ENCODE measurements around the gene SIRPD.

SIRPD gene

DNA sequence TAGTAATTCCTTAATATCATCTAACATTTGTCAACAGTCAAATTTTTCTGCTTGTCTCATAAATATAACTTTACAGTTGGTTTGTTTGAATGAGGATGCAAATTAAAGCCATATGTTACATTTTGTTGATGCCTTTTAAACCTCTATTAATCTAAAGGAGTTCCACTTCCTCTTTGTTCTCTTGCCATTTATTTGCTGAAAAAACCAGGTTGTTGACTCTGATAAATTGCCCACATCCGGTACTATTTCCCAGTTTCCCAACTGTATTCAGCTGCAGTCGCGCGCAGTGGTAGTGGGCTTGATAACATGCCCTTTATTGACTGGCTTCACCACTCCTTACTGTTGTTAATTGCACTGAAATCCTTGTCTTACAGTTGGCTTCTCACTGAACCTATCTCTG is 33.5 kb downstream of the SIRPD start:
- DNase-seq = peak; percentile 54
- H3F3A ChIP-seq (ENCODE audit: insufficient read depth, low read length) = no peaks in the 10 kb centered on the region

DNA sequence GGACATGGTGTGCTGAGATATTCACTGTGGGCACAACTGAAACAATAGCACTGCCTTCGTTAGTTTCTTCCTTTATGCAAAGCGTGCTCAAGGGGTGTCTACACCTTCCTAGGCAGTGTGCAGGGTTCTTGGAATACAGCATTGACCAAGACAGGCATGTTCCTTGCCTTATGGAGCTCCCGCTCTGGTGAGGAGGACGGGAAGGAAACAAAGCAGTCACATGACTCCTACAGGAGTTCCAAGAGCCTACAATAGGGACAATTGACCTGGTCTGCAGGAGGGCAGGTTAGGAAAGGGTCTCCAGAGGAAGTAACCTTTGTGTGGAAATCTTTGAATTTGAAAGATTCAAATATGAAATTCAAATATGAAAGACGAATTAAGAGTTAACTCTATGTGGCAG is 40.5 kb downstream of the SIRPD start:
- no peaks in the 10 kb centered on the region for H3K9me3 ChIP-seq (replicated peaks; ENCODE audit: insufficient read depth, low read length)
- no peaks in the 10 kb centered on the region for H3F3A ChIP-seq (ENCODE audit: insufficient read depth, low read length)
- no peak overlapping the region for H3K9ac ChIP-seq (ENCODE audit: low read length)
- TF ChIP-seq EZH2phosphoT487 (IDR thresholded peaks at IDR 0.05; ENCODE audit: low read length) (no peak), EZH2 (optimal IDR thresholded peaks at IDR 0.05; ENCODE audit: low read depth, low read length) (no peak)
- TF ChIP-seq, protein P1, sequence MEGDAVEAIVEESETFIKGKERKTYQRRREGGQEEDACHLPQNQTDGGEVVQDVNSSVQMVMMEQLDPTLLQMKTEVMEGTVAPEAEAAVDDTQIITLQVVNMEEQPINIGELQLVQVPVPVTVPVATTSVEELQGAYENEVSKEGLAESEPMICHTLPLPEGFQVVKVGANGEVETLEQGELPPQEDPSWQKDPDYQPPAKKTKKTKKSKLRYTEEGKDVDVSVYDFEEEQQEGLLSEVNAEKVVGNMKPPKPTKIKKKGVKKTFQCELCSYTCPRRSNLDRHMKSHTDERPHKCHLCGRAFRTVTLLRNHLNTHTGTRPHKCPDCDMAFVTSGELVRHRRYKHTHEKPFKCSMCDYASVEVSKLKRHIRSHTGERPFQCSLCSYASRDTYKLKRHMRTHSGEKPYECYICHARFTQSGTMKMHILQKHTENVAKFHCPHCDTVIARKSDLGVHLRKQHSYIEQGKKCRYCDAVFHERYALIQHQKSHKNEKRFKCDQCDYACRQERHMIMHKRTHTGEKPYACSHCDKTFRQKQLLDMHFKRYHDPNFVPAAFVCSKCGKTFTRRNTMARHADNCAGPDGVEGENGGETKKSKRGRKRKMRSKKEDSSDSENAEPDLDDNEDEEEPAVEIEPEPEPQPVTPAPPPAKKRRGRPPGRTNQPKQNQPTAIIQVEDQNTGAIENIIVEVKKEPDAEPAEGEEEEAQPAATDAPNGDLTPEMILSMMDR (IDR thresholded peaks at IDR 0.05; ENCODE audit: low read length) = no peak
- no peaks in the 10 kb centered on the region for H3K79me2 ChIP-seq (ENCODE audit: low read length)
- H4K20me1 ChIP-seq (ENCODE audit: insufficient read depth, low read length) = no peaks in the 10 kb centered on the region
- H3K9me2 ChIP-seq (replicated peaks; ENCODE audit: insufficient read depth, low read length) = no peaks in the 10 kb centered on the region
- no peaks in the 10 kb centered on the region for H3K4me1 ChIP-seq (ENCODE audit: low read length)
- no peak overlapping the region for H2AFZ ChIP-seq (ENCODE audit: low read length)
- peaks cover 4% of the 10 kb centered on the region; the same call in 1 of the 2 replicates for H3K27me3 ChIP-seq (replicated peaks; ENCODE audit: insufficient read depth, low read length)
- H3K4me2 ChIP-seq (ENCODE audit: low read depth, low read length) = no peak overlapping the region
- H3K36me3 ChIP-seq (replicated peaks; ENCODE audit: insufficient read depth, low read length) = no peaks in the 10 kb centered on the region
- DNase-seq = no peak
- H3K27ac ChIP-seq (ENCODE audit: low read length) = no peak overlapping the region
- H3K4me3 ChIP-seq (ENCODE audit: low read length) = no peak overlapping the region

More for the DNA sequence above, 33.5 kb downstream of the SIRPD start:
- H3K79me2 ChIP-seq (ENCODE audit: low read length) = no peaks in the 10 kb centered on the region
- no peak overlapping the region for H2AFZ ChIP-seq (ENCODE audit: low read length)
- no peaks in the 10 kb centered on the region for H3K9me2 ChIP-seq (replicated peaks; ENCODE audit: insufficient read depth, low read length)
- no peaks in the 10 kb centered on the region for H4K20me1 ChIP-seq (ENCODE audit: insufficient read depth, low read length)
- no peaks in the 10 kb centered on the region for H3K9me3 ChIP-seq (replicated peaks; ENCODE audit: insufficient read depth, low read length)
- no peak for TF ChIP-seq EZH2phosphoT487 (IDR thresholded peaks at IDR 0.05; ENCODE audit: low read length)
- TF ChIP-seq EZH2 (optimal IDR thresholded peaks at IDR 0.05; ENCODE audit: low read depth, low read length) = no peak
- TF ChIP-seq, protein P1 (IDR thresholded peaks at IDR 0.05; ENCODE audit: low read length) = no peak
- no peaks in the 10 kb centered on the region for H3K27me3 ChIP-seq (replicated peaks; ENCODE audit: insufficient read depth, low read length)
- peaks cover 13% of the 10 kb centered on the region for H3K4me1 ChIP-seq (ENCODE audit: low read length)
- no peaks in the 10 kb centered on the region for H3K36me3 ChIP-seq (replicated peaks; ENCODE audit: insufficient read depth, low read length)
- H3K4me3 ChIP-seq (ENCODE audit: low read length) = no peak overlapping the region
- H3K9ac ChIP-seq (ENCODE audit: low read length) = no peak overlapping the region
- peak overlapping the region; percentile 42; the same call in 1 of the 2 replicates for H3K27ac ChIP-seq (ENCODE audit: low read length)
- peak overlapping the region; percentile 53 for H3K4me2 ChIP-seq (ENCODE audit: low read depth, low read length)

DNA sequence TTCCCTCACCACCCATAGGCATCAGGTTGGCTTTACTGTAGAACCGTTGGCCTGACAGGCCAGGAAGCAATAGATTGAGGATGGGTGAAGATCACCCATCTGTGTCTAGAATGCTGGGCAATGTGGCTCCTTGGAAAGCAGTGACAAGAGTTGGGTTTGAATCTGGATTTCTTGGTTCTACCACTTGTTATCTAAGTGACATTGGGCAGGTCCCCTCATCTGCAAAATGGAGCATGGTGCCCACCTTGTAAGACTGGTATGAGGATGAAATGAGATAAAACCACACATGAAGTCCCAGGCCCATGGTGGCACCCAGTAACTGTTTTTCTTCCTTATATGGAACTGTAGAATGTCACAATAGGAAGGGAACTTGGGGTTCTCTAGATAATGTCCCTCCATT is 43.7 kb downstream of the SIRPD start:
- H3K9me3 ChIP-seq (replicated peaks; ENCODE audit: insufficient read depth, low read length) = no peaks in the 10 kb centered on the region
- no peaks in the 10 kb centered on the region for H4K20me1 ChIP-seq (ENCODE audit: insufficient read depth, low read length)
- H3K27ac ChIP-seq (ENCODE audit: low read length) = no peak overlapping the region
- no peaks in the 10 kb centered on the region for H3F3A ChIP-seq (ENCODE audit: insufficient read depth, low read length)
- no peaks in the 10 kb centered on the region for H3K4me1 ChIP-seq (ENCODE audit: low read length)
- no peak overlapping the region for H3K4me2 ChIP-seq (ENCODE audit: low read depth, low read length)
- no peaks in the 10 kb centered on the region for H3K79me2 ChIP-seq (ENCODE audit: low read length)
- DNase-seq = no peak
- H3K4me3 ChIP-seq (ENCODE audit: low read length) = no peak overlapping the region
- TF ChIP-seq EZH2 (optimal IDR thresholded peaks at IDR 0.05; ENCODE audit: low read depth, low read length) (no peak), EZH2phosphoT487 (IDR thresholded peaks at IDR 0.05; ENCODE audit: low read length) (no peak)
- TF ChIP-seq, protein P1 (IDR thresholded peaks at IDR 0.05; ENCODE audit: low read length) = no peak
- H3K9ac ChIP-seq (ENCODE audit: low read length) = no peak overlapping the region
- peaks cover 4% of the 10 kb centered on the region; the same call in 1 of the 2 replicates for H3K27me3 ChIP-seq (replicated peaks; ENCODE audit: insufficient read depth, low read length)
- H3K9me2 ChIP-seq (replicated peaks; ENCODE audit: insufficient read depth, low read length) = no peaks in the 10 kb centered on the region
- no peak overlapping the region for H2AFZ ChIP-seq (ENCODE audit: low read length)
- H3K36me3 ChIP-seq (replicated peaks; ENCODE audit: insufficient read depth, low read length) = no peaks in the 10 kb centered on the region

Data from MM.1S (cell line).